Measurements from ENCODE around the gene DNER. TPM values are rescaled to one million over a fixed set of nuclear protein-coding genes. Genes with fewer than 3 reads are reported as not detected.
"Not testable (repeated sequence)": the region's sequence is repeated elsewhere in the genome, so short reads cannot be mapped to it uniquely, and the experiment has no call there.

DNER gene
- polyA plus RNA-seq, 12 donors = 1.2 to 6.9 (median 2.2) TPM; not detected in 2

- DNase-seq = not testable (repeated sequence)
Observed at GRCh38 chr2:229506699-229507098, 207.7 kb downstream of the DNER start.

GRCh38 chr2:229501051-229501794, 213.1 kb downstream of the DNER start:
- no peak for DNase-seq

- no peak for DNase-seq
Observed at GRCh38 chr2:229492034-229492433, 222.3 kb downstream of the DNER start.

DNA sequence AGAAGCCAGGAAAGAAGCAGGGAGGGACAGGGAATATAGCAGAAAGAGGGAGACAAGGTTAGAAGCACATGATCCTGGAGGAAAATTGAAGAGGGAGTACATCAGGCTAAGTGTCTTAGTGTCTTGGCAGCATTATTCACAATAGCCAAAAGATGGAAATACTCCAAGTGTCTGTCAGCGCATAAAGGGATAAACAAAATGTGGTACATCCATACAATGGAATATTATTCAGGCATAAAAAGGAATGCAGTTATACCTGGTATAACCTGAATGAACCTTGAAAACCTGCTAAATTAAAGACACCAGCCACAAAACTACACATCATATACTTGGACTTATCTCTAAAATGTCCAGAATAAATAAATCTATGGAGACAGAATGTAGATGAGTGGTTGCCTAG, 224.2 kb downstream of the DNER start:
- no peak for DNase-seq

DNA sequence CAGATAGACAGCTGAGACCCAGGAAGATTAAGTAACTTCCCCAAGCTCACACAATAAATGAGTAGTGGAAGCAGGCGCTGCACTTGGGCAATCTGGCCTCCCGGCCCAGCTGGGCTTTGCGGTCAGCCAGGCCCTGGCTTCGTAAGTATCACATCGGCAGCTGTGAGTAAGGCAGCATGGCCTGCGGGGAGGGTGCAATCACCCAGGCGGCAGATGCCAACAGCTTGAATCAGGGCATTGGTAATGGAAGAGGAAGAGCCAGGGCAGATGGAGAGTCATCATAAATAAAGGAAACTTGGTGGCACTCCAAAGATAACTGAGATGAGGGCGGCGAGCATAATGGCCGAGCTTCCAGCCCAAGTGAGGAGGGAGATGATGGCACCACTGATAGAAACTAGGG, 225.3 kb downstream of the DNER start:
- DNase-seq = no peak

GRCh38 chr2:229488232-229488631, 226.1 kb downstream of the DNER start:
- DNase-seq = no peak

GRCh38 chr2:229486673-229487072, 227.7 kb downstream of the DNER start:
- no peak for DNase-seq

- DNase-seq = no peak
Observed at GRCh38 chr2:229485857-229486256, 228.5 kb downstream of the DNER start.

- DNase-seq = no peak
Observed at GRCh38 chr2:229477269-229477755, 237.0 kb downstream of the DNER start.

DNA sequence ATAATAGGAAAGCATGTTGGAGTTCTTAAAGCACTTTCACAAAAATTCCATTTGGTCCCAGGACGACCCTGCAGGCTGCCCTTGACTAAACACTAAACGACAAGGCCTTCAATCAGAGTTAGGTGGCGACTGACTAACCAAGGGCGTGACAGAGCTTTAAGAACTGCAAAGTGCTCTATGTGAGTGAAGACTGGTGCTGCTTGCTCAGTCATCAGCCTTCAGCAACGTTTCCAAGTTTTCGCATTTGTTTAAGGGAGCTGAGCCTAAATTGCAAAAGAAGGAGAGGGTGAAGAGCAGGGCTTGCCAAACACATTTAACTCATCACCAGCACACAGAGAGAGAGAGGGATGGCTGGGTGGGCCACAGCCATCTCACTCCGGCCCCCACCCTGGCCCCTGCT, 238.6 kb downstream of the DNER start:
- DNase-seq = no peak

- DNase-seq = no peak
Observed at GRCh38 chr2:229474125-229474524, 240.2 kb downstream of the DNER start.

- DNase-seq = no peak
Observed at GRCh38 chr2:229470781-229471180, 243.6 kb downstream of the DNER start.

DNA sequence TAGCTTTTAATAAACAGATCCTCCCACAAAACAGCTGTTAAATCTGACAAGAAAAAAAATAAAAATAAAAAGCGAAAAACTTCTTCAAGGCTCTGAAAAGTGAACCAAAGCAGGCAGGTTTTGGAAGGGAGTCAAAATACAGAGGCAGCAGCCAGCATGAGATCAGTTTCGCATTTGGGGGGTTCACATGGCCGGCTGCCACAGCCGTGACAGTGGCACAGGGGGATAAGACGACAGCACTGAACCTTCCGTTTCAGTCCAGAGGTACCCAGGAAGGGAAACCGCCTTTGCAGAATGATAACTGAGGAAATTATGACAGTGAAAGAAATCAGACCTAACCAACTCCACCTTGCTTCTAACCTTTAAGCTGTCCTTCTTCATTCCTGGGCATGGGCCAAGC, 246.6 kb downstream of the DNER start:
- no peak for DNase-seq

DNA sequence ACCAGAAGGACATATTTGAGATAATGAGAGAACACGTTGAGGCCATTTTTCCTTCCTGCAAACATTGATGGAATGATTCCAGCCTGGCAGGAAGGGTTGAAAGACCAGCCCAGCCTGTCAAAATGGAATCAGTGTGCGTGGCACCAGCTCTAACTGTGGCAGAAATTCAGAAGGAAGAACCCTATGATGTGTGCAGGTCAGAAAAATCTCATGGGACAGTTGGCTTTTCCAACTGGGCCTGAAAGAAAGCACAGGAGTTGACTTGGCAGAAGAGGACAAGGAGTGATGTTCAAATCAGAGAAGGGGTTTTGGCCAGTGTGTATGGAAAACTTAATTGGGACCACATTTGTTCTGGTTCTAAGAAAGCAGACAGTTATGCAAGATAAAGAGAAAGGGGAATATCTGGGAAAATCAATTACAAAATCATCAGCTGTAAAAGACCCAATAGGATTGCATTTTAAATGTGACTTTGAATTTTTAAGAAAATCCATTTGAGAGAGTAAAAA, 250.5 kb downstream of the DNER start:
- DNase-seq = peak; percentile 81

DNA sequence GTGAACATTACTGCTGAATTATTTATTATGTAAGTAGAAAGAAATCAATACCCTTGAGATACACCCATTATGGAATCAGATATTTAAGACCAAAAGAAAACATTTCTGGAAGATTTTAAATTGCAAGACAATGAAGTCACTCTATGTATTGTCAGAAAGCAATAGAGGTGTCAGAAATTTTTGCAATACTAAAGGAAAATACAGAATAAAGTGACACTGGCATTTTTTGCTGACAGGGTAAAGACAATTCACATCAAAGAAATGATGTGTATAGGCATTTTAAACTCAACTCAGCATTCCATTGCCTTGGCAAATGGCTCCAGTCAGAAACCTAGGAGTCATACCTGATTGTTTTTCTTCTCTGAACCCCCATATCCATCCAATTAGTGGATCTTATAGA, 252.2 kb downstream of the DNER start:
- DNase-seq = no peak

- no peak for DNase-seq
Observed at GRCh38 chr2:229456091-229456490, 258.3 kb downstream of the DNER start.

- no peak for DNase-seq
Observed at GRCh38 chr2:229454934-229455631, 259.3 kb downstream of the DNER start.

DNA sequence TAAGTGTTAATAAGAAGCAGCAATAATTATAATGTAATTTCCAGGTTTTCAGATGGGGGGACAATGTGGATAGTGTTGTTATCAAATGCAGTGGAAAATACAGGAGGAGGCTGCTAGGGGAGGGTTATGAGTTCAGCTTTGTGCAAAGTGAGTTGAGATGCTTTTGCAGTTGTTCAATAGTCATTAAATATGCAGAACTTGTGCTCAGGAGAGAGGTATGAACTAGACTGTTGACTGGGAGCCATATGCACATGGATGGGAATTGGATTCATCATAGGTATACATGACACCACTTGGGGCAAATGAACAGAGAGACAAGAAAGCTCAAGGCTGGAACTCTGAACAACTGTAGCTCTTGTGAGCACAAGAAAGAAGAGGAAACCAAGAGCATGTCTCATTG, 261.1 kb downstream of the DNER start:
- DNase-seq = no peak

GRCh38 chr2:229451852-229452251, 262.5 kb downstream of the DNER start:
- DNase-seq = no peak

DNA sequence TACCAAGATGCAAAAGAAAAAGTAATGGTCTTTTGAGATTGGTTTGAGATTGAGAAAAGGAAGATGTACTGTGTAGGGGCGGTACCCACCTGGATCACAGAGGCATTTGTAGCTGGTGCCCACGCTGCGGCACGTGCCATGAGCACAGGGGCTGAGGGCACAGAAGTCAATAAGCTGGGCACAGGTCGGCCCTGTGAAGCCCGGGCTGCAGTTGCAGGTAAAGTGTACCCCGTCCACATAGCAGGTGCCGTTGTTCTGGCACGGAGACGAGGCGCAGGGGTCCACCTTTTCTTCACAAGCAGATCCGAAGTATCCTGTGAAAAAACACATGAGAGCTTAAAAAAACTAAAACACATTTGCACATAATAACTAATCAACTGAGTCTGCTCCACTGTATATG, 267.1 kb downstream of the DNER start:
- no peak for DNase-seq

DNA sequence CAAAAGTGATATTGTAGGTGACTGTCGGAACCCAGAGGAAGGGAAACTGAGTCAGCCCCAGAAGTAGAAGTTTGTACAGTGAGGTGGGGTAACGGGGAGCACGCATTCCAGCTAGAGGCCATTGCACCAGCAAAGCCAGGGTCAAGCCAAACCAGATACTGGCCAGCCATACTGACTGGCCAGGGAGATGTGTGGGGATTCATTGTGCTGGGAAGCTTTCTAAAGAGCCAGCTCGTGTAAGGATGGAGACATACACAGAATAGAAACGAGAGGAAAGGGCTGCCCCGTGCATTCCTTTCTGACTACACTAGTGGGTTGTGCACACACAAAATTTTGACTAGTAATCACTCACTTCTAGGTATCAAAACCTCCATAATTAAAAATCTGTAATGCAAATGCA, 268.0 kb downstream of the DNER start:
- no peak for DNase-seq

- DNase-seq = peak; percentile 70
Observed at GRCh38 chr2:229445501-229446211, 268.7 kb downstream of the DNER start.

DNA sequence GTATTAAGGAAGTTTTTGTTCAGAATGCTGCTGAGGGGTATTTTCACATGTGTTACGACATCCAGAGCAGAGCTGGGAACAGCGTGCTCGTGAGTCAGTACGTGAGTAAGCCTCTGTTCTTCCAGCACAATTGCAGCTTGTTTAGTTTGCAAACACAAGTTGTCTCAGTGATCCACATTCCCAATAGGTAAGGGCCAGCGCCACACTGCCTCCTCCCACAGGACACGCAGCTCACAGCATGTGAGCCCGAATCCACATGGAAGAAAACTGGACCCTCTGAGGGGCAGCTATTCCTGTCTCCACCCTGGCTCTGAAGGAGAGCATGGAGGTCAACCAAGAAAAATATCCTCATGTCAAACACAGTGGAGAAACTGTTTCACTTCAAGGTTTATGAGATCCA, 269.3 kb downstream of the DNER start:
- peak; percentile 51 for DNase-seq

All from muscle of arm (tissue), 12 donors.